Activated CD8-positive, alpha-beta T cell treated with anti-CD3 and anti-CD28 coated beads for 36 hours (primary cell): ENCODE measurements around the gene ADD2. TPM values are rescaled to one million over a fixed set of nuclear protein-coding genes. Genes with fewer than 3 reads are reported as not detected.

ENCODE experiments used
- ATAC-seq: fragments of 200-7000 bp; cut with Tn5 transposase; one replicate; pipeline ENCODE4 v1.10.0; 2021; ENCODE audit warnings: mild to moderate bottlenecking, moderate library complexity
- CTCF ChIA-PET: fragments of 350-600 bp; sonication (Branson Sonifier 250); formaldehyde crosslinking; loops from one replicate; lab custom pipeline; 2021; ENCODE audit warnings: antibody characterized with exemption; lab: Charles Lee
- POLR2A ChIA-PET: fragments of 350-600 bp; sonication (Branson Sonifier 250); formaldehyde crosslinking; loops from one replicate; lab custom pipeline; 2021; ENCODE audit warnings: antibody characterized with exemption; lab: Charles Lee
- DNase-seq: peaks from one replicate; pipeline ENCODE4 v3.0.0-alpha.2; 2020
- H3K27ac Mint-ChIP-seq: one replicate; pipeline ENCODE4 v1.8.0; 2021; ENCODE audit warnings: mild to moderate bottlenecking, mixed read lengths
- H3K27me3 Mint-ChIP-seq: one replicate; pipeline ENCODE4 v1.8.0; 2021; ENCODE audit warnings: mixed read lengths
- H3K36me3 Mint-ChIP-seq: one replicate; pipeline ENCODE4 v1.8.0; 2021; ENCODE audit warnings: low read depth, mixed read lengths
- H3K4me1 Mint-ChIP-seq: one replicate; pipeline ENCODE4 v1.8.0; 2021; ENCODE audit warnings: low read depth, mixed read lengths
- H3K4me3 Mint-ChIP-seq: one replicate; pipeline ENCODE4 v1.8.0; 2021; ENCODE audit warnings: mild to moderate bottlenecking, moderate library complexity, mixed read lengths
- H3K9me3 Mint-ChIP-seq: one replicate; pipeline ENCODE4 v1.8.0; 2021; ENCODE audit warnings: mixed read lengths
- CTCF ChIP-seq: fragments of 200-600 bp; IDR thresholded peaks from one replicate; pipeline ENCODE4 v1.8.0; 2022; ENCODE audit warnings: antibody characterized with exemption, mild to moderate bottlenecking
- intact Hi-C: fragments of 100-400 bp; cut with micrococcal nuclease; formaldehyde crosslinking; loops from one replicate; pipeline ENCODE4 v1.10.0; 2022
- total RNA-seq, 2 experiments: library from RNA; stranded (reverse); gene quantifications; one replicate each; pipeline ENCODE4 v1.2.3, GENCODE V29; 2021

ADD2 gene
- total RNA-seq, 2 experiments from 2014 or later = 24.5 to 26.3 TPM

GRCh38 chr2:70753031-70753430, 15.0 kb downstream of the ADD2 start:
- Mint-ChIP-seq H3K4me1 (peaks cover 2% of the 10 kb centered on the region), H3K9me3 (no peaks in the 10 kb centered on the region), H3K27me3 (peaks cover 7% of the 10 kb centered on the region), H3K36me3 (no peaks in the 10 kb centered on the region), H3K4me3 (no peak overlapping the region), H3K27ac (no peak overlapping the region)
- DNase-seq (no peak), ATAC-seq (no peak)
- intact Hi-C loops = no loop called here
- POLR2A ChIA-PET = no interaction called here
- CTCF ChIA-PET = interaction anchor here (0.8 kb wide), 1 partner anchor 11 kb away, joined by 3 read pairs; no protein-coding TSS in a partner anchor
- TF ChIP-seq CTCF = no peak

DNA sequence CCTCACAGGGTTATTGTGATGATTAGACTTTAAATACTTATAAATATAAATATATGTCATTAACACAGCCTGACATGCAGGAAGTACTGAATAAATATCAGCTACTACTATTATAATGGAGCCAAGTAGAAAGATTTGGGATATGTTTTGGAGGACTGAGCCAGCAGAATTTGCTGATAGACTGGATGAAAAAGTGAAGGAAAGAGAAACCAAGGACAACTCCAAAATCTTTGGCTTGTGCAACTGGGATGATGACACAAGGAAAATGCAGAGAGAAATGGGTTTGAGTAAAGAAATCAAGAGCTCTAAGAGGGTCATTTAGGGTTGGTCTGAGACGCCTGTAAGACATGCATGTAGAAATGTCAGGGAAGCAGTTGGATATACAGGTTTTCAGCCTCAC, 15.6 kb downstream of the ADD2 start:
- Mint-ChIP-seq H3K9me3 (peaks cover 2% of the 10 kb centered on the region), H3K27ac (no peak overlapping the region), H3K36me3 (peaks cover 2% of the 10 kb centered on the region), H3K4me3 (no peak overlapping the region), H3K27me3 (peaks cover 7% of the 10 kb centered on the region), H3K4me1 (peaks cover 4% of the 10 kb centered on the region)
- ATAC-seq = no peak
- ChIA-PET POLR2A (no interaction called here), CTCF (interaction anchor here (0.8 kb wide), 1 partner anchor 10 kb away, joined by 3 read pairs; no protein-coding TSS in a partner anchor)
- intact Hi-C loops = no loop called here
- TF ChIP-seq CTCF = no peak
- no peak for DNase-seq

GRCh38 chr2:70751881-70752280, 16.1 kb downstream of the ADD2 start:
- Mint-ChIP-seq H3K27ac (no peak overlapping the region), H3K27me3 (peaks cover 7% of the 10 kb centered on the region), H3K4me1 (peaks cover 5% of the 10 kb centered on the region), H3K36me3 (peaks cover 4% of the 10 kb centered on the region), H3K4me3 (no peak overlapping the region), H3K9me3 (peaks cover 4% of the 10 kb centered on the region)
- no peak for TF ChIP-seq CTCF
- CTCF ChIA-PET = no interaction called here
- DNase-seq = no peak
- POLR2A ChIA-PET = no interaction called here
- intact Hi-C loops = no loop called here
- no peak for ATAC-seq

DNA sequence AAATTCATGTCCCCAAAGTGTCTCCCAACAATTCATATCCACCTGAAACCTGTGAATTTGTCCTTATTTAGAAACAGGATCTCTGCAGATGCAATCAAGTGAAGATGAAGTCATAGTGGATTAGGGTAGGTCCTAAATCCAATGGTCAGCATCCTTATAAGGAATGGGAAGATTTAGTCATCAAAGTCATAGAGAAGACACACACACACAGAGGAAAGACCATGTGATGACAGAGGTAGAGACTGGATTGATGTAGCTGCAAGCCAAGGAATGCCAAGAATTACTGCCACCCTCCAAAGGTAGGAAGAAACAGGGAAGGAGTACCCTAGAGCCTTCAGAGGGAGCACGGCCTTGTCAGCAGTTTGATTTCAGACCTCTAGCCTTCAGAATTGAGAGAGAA, 17.7 kb downstream of the ADD2 start:
- intact Hi-C loops = no loop called here
- DNase-seq (no peak), ATAC-seq (no peak)
- Mint-ChIP-seq H3K27me3 (peaks cover 3% of the 10 kb centered on the region), H3K9me3 (peaks cover 4% of the 10 kb centered on the region), H3K4me1 (peaks cover 5% of the 10 kb centered on the region), H3K4me3 (no peak overlapping the region), H3K27ac (no peak overlapping the region), H3K36me3 (peaks cover 4% of the 10 kb centered on the region)
- TF ChIP-seq CTCF = no peak
- CTCF ChIA-PET = no interaction called here
- POLR2A ChIA-PET = no interaction called here

DNA sequence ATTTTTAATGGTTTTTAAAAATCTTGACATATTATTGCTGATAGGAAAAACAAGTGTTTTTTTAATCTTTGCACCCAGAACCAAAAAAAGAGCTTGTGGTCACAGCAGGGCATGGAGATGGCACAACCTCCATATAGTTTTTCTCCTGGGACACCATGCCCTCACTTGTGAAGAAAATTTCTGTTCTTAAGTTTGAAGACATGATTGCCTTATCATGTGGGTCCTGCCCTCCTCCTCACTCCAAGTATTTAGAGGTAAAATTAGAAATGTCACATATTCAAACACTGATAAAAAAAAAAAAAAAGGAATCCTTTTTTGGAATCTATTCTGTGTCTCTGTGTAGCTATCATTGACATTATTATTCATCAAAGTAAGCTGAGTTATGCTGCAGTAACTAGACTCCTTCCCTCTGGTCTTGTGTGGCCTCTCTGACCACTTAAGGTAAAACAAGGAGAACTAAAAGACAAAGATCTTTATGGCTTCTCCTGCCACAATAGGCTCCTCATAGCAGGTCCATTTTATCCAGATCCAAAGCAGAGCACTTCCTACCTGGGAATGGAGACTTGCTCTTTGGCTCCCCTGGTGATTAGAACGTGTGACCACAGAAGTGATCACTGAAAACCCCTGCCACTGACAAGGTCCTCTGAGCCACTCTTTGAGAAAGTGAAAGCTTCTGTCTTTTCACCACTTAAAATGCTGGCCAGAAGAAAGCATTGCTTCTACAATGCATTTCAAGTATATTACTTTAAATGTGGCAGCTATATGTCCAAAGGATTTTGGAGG, 19.8 kb downstream of the ADD2 start:
- peaks cover 5% of the 10 kb centered on the region for H3K4me1 Mint-ChIP-seq
- ChIA-PET POLR2A (interaction anchor here (1.3 kb wide), 1 partner anchor 29 kb away, joined by 3 read pairs; no protein-coding TSS in a partner anchor), CTCF (interaction anchor here (0.7 to 1.3 kb wide), 3 partner anchors 10 to 131 kb away, joined by 3 to 4 read pairs (median 3); no protein-coding TSS in a partner anchor)
- DNase-seq (no peak), ATAC-seq (no peak)
- no peak overlapping the region for H3K4me3 Mint-ChIP-seq
- intact Hi-C loops = no loop called here
- H3K9me3 Mint-ChIP-seq = peaks cover 4% of the 10 kb centered on the region
- H3K27me3 Mint-ChIP-seq = peaks cover 3% of the 10 kb centered on the region
- TF ChIP-seq CTCF = no peak
- peaks cover 4% of the 10 kb centered on the region for H3K36me3 Mint-ChIP-seq
- no peak overlapping the region for H3K27ac Mint-ChIP-seq
